ENCODE data around the gene HRH2.

Gene HRH2

GRCh38 chr5:175628668-175629067, 29.2 kb upstream of the HRH2 start:
- TF ChIP-seq, protein P1, sequence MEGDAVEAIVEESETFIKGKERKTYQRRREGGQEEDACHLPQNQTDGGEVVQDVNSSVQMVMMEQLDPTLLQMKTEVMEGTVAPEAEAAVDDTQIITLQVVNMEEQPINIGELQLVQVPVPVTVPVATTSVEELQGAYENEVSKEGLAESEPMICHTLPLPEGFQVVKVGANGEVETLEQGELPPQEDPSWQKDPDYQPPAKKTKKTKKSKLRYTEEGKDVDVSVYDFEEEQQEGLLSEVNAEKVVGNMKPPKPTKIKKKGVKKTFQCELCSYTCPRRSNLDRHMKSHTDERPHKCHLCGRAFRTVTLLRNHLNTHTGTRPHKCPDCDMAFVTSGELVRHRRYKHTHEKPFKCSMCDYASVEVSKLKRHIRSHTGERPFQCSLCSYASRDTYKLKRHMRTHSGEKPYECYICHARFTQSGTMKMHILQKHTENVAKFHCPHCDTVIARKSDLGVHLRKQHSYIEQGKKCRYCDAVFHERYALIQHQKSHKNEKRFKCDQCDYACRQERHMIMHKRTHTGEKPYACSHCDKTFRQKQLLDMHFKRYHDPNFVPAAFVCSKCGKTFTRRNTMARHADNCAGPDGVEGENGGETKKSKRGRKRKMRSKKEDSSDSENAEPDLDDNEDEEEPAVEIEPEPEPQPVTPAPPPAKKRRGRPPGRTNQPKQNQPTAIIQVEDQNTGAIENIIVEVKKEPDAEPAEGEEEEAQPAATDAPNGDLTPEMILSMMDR (IDR thresholded peaks at IDR 0.05) = no peak
- no peak overlapping the region for H3K27ac ChIP-seq
- H3K4me3 ChIP-seq = no peak overlapping the region
- no peak for DNase-seq (ENCODE audit: low spot score)

DNA sequence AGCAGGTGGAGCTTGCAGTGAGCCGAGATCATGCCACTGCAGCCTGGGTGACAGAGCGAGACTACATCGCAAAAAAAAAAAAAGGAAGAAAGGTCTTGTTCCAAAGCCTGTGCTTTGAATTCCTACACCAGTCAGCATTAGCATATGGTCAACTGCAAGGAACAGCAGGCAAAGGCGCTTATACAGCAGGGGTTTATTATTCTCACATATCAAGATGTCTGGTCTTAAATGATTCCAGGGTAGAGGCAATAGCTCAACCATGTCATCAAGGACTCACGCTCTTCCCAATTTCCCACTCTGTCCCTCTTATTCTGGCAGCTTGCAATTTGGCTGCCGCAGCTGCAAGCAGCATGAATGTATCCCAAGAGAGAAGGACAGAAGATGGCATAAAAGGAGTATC, 28.6 kb upstream of the HRH2 start:
- TF ChIP-seq, protein P1 (IDR thresholded peaks at IDR 0.05) = no peak
- H3K4me3 ChIP-seq = no peak overlapping the region
- H3K27ac ChIP-seq = no peak overlapping the region
- DNase-seq (ENCODE audit: low spot score) = no peak

- DNase-seq (ENCODE audit: low spot score) = no peak
- H3K27ac ChIP-seq = no peak overlapping the region
- TF ChIP-seq, protein P1 (IDR thresholded peaks at IDR 0.05) = no peak
- H3K4me3 ChIP-seq = no peak overlapping the region
Observed at GRCh38 chr5:175629793-175630192, 28.1 kb upstream of the HRH2 start.

DNA sequence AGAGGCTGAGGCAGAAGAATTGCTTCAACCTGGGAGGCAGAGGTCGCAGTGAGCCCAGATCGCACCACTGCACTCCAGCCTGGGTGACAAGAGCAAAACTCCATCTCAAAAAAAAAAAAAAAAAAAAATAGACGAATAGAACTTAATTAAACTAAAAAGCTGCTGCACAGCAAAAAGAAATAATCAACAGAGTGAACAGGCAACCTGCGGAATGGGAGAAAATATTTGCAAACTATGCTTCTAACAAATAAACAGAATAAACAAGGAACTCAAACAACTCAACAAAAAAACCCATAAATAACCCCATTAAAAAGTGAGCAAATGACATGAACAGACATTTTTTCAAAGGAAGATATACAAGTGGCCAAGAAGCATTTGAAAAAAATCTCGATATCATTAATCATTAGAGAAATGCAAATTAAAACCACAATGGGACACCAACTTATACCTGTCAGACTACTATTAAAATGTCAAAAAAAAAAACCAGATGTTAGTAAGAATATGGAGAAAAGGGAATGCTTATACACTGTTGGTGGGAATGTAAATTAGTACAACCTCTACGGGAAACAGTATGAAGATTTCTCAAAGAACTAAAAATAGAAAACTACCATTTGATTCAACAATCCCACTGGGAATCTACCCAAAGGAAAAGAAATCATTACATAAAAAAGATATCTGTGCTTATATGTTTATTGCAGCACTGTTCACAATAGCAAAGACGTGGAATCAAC, 21.9 kb upstream of the HRH2 start:
- Histone ChIP-seq H3K4me3 (no peak overlapping the region), H3K27ac (no peak overlapping the region)
- TF ChIP-seq, protein P1 (IDR thresholded peaks at IDR 0.05) = no peak
- DNase-seq (ENCODE audit: low spot score) = no peak

DNA sequence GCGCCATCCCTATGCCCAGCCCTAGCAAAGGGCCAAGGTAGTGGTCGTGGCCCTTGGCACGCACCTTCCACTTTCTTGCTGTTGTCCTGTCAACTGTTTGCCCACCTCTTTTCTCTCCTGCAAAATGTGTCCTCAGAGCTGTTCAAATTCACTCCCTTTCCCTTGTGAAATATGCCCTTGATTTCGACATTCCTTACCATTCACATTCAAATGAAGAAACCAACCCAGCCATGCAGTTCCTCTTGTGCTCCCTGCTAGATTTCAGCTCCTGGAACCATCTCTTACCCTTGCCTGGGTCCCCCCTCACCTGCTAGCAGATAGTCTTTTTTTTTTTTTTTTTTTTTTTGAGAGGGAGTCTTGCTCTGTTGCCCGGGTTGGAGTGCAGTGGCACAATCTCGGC, 19.6 kb upstream of the HRH2 start:
- no peak overlapping the region for H3K27ac ChIP-seq
- DNase-seq (ENCODE audit: low spot score) = no peak
- TF ChIP-seq, protein P1 (IDR thresholded peaks at IDR 0.05) = no peak
- no peak overlapping the region for H3K4me3 ChIP-seq

- TF ChIP-seq, protein P1 (IDR thresholded peaks at IDR 0.05) = no peak
- no peak for DNase-seq (ENCODE audit: low spot score)
- H3K4me3 ChIP-seq = no peak overlapping the region
- no peak overlapping the region for H3K27ac ChIP-seq
Observed at GRCh38 chr5:175640106-175640775, 17.6 kb upstream of the HRH2 start.

GRCh38 chr5:175642998-175643397, 14.9 kb upstream of the HRH2 start:
- TF ChIP-seq, protein P1 (IDR thresholded peaks at IDR 0.05) = no peak
- Histone ChIP-seq H3K4me3 (no peak overlapping the region), H3K27ac (no peak overlapping the region)
- DNase-seq (ENCODE audit: low spot score) = no peak
